Islet of Langerhans (tissue), 1 donor: ENCODE results near the gene MCCC1.
"Not testable (repeated sequence)": the region's sequence is repeated elsewhere in the genome, so short reads cannot be mapped to it uniquely, and the experiment has no call there.

Experiments used
- FAIRE-seq: peaks from one replicate; lab custom pipeline; 2011; peaks lifted over from hg19 to GRCh38; lab: Jason Lieb, UNC

The MCCC1 gene

DNA sequence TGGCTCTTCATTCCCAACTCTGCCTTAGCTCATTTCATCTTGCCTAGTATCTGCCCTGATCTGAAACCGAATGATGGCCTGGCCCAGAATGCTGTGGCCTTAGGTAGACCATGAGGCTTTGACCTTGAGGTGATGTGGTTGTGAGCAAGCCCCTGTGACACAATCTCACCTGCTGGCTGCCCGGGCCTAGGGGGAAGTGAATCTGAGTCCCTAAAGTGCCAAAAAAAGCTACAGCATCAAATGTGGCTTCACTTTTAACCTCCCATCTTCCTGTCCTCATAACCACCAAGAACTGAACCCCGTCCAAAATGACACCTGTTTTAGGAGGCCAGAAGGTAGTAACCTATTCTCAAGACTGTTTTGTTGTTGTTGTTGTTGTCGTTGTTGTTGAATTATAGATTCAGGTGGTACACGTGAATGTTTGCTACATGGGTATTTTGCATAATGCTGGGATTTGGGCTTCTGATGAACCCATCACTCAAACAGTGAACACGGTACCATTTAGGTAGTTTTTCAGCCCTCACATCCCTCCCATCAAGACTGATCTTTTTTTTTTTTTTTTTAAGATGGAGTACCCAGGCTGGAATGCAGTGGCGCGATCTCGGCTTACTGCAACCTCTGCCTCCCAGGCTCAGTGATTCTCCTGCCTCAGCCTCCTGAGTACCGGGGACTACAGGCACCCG is 54.6 kb downstream of the MCCC1 start:
- no peak for FAIRE-seq

DNA sequence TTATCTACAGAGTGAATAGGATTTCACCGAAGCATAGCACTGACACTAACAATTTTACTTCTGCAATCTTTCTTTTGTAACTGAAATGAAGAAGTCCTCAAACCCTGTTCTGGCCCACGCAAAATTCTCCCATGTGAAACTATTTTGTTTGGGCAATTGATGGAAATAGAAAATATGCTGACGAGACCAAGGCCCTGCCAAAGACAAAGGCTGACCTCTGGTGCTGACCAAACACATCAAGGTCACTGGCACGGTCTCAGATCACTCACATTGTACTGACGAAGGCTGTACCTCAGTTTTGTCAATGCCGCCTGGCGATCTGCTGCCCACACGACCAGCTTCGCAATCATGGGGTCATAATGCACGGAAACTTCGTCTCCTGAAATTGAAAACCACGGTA is 60.5 kb downstream of the MCCC1 start:
- no peak for FAIRE-seq

DNA sequence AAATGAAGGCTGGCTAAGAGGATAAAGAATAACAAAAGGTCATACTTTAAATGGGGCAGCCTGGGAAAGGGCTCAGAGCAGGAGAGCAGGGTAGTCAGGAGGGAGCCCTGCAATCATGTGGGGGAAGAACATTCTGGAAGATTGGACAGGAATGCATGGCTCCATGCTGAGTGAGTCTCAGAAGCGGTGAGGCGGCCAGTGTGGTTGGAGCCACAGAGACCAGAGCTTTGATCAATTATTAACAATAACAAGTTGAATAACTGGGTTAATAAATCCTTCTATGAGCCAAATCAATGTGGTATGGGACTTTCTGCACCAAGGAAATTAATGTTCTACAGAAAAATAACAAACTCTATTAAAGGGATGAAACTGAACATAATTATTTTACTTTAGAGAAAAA is 61.1 kb downstream of the MCCC1 start:
- FAIRE-seq = no peak

DNA sequence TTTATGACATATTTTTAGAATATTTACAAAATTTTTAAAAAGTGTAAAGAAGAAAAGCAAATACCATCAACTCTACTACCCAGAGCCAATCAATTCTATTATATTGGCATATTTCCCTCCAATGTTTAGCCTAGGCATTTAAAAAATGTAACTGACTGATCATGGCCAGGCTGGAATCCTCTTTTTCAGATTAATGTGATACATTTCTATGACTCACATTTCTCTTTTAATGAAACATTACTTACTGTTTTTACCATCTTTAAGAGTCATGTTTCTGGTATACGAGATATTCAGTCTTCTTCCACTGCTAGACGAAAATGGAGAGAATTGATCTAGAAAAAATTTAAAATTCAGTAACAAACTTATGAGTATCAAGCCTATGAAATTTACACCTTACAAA is 65.5 kb downstream of the MCCC1 start:
- no peak for FAIRE-seq

DNA sequence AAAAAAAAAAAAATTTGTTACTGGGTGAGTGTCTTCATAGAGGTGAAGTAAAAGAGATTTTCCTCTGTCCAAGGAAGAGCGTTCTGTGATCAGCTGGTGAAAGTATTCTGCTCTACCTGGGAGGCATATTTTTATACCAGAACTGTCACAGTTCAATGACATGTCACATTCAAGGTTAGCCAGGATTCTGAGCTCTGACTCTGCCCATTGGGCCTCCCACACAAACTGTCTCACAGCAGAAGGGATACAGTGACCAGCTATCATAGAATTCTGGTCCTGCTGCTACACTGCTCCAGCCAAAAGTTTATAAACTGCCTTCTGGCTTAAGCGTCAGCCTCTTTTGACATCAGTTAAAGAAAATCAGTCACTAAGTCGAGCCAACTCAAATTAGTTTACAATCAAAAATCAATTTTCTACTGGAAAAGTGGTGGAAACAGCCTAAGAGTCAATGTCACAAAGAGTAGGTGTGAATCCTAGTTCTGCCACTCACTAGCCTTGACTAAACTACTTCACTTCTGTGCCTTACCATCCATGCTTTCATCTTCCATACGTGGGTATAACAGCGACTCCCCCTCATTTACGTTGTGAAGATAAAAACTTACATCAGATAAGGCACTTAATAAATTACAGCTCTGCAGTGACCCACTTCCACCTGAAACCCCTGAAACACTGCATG is 66.3 kb downstream of the MCCC1 start:
- FAIRE-seq = no peak

DNA sequence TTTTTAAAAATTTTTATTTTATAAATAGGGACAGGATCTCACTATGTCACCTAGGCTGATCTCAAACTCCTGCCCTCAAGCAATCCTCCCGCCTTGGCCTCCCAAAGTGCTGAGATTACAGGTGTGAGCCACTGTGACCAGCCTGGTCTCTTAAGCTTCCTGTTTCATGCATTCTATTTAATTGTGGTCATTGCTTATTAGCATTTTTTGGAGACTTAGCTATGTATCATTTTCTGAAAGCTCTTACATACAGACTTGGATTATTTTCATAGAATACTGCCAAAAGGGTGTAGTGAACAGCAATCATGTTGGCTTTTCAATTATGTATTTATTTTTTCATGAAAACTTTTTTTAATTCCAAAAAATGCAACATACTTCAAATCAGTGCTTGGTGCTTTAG is 67.5 kb downstream of the MCCC1 start:
- no peak for FAIRE-seq

DNA sequence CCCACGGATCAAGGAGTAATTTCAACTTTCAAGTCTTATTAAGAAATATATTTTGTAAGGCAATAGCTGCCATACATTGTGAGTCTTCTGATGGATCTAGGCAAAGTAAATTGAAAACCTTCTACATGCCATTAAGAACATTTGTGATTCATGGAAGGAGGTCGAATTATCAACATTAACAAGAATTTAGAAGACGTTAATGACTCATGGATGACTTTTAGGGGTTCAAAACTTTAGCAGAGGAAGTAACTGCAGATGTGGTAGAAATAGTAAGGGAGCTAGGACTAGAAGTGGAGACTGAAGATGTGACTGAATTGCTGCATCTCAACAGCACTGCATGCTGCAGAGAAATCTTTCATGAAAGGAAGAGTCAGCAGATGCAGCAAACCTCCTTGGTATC is 70.9 kb downstream of the MCCC1 start:
- no peak for FAIRE-seq

DNA sequence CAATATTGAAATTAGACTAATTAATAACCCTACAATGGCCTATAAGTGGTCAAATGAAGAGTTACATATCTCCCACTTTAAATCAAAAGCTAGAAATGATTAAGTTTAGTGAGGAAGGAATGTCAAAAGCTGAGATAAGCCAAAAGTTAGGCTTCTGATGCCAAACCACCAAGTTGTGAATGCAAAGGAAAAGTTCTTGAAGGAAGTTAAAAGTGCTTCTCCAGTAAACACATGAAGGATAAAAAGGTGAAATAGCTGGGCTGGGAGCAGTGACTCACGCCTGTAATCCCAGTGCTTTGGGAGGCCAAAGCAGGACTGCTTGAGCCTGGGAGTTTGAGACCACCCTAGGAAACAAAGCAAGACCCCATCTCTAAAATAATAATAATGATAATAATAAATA is 72.0 kb downstream of the MCCC1 start:
- FAIRE-seq = no peak

DNA sequence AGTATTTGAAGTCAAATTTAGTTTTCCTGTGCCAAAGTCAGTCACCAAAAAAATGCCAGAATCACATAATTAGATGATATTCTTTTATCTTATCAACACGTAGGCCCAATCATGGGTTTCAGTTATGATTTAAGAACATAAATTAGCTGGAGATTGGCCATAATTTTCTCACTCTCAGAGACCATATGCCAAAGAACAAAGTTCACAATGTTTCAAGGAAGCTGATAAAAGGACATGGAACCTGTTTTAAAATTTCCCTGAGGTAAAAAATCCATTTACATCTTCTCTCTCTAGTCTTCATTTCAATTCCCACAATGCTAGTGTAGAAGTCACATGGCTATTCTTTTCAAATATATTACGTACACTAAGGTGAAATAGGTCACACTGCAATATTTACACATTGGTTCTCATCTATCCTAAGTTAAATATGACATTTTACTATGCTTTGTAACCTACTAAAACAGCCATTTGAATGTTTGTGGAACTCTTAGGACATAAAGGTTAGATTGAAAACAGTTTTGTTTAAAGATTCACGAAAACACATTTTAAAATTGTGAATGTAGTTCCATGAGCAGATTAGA is 76.3 kb downstream of the MCCC1 start:
- no peak for FAIRE-seq

DNA sequence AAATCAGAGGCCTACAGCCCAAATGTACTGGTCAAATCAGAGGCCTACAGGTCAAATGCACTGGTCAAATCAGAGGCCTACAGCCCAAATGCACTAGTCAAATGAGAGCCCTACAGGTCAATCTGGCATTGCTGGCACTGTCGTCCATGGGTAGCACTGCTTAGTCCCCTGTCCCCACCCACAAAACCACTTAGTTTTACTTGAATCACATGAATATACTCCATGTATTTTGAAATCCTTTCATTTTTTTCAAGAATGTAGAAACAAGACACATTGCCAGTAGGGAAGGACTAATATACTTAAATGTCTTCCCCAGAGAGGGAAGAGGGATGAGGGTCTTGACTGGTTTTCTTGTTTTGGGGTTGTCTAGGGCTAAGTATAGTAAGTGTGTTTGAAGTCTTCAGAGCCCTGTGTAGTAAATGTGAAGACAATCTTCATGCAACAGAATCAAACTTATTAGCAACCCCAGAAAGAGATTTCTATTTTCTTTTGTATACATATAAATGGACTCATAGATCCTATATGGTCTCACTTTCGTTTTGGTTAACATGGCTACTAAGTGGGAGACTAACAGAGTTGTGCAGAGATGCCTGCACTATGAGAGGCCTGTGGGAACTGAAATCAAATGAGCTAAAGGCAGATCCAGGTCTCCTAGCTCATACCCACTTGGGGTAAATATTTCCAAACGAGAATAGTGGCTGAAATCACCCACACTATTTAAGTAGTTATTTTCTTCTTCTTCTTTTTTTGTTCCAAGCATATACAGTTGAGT is 80.7 kb downstream of the MCCC1 start:
- no peak for FAIRE-seq

DNA sequence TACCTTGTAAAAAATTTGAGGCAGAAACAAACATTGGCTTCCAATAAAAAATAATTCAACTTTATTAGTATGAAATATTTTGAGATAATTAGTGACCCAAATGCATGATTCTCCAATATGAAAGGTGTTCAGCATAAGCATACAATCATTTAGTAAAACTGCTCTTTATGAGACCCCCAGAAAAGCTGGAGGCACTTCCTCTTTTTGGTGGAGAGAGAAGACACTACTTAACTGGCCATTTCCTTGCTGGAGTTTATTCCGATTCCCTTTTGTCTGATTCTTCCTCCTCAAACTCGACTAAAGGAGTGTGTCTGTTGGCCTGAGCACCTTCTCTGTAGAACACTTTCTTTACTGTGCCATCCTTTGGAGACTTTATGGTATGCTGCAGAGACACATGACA is 84.1 kb downstream of the MCCC1 start:
- FAIRE-seq = no peak

DNA sequence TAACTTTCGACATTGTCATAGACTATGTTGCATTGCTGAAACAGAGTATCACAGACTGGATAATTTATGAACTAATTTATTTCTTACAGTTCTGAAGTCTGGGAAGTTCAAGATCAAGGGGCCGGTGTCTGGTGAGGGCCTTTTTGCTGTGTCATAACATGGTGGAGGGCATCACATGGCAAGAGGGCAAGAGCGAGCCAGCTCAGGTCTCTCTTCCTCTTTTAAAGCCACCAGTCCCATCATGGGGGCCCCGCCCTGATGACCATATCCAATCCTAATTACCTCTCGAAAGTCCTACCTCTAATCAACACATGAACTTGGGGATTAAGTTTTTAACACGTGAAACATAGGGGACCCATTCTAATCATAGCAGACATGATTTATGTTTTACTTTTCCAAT is 85.4 kb downstream of the MCCC1 start:
- FAIRE-seq = no peak

DNA sequence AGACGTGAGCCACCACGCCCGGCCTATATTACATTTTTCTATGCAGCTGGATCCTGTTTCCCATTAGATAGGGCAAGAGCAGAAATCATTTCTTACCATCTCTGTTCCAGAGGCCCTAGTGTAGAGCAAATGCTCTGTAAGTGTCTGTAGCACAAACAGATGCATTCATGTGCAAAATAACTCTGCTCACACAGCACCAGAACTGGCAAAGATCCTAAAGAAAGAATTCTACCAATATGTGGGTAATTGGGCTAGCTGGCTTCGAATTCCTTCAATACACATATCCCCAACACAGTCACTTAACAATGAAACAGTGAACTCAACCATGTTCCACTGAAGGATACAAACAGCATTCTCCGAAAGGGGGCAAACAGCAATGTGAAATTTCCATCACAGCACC is 86.2 kb downstream of the MCCC1 start:
- no peak for FAIRE-seq

DNA sequence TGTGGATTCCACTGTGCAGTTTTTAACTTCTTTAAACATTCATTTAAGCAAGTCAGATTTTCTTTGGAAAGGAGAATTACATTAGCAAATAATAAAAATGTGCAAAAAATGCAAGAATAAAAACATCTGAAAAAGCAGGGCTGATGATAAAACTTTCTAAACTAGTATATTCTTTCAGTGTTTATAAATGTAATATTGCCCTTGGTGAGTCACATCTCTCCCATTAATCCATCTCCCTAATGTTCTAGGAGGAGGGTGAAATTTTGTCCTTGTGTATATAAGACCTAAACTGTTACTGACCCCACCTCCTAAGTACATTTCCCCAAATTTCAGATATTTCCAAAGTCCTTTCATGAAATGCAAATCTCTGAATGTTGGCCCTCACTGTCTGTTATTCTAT is 90.5 kb downstream of the MCCC1 start:
- FAIRE-seq = no peak

DNA sequence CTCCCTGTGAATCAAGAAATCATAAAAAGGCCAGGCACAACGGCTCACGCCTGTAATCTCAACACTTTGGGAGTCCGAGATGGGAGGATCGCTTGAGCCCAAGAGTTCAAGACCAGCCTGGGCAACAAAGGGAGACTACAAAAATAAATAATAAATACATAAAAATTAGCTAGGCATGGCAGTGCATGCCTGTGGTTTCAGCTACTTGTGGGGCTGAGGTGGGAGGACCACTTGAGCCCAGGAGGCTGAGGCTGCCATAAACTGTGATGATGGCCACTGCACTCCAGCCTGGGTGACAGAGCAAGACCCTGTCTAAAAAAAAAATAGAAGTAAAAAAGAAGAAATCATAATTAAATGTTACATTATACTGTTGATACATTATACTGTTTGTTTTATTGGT is 91.0 kb downstream of the MCCC1 start:
- no peak for FAIRE-seq

DNA sequence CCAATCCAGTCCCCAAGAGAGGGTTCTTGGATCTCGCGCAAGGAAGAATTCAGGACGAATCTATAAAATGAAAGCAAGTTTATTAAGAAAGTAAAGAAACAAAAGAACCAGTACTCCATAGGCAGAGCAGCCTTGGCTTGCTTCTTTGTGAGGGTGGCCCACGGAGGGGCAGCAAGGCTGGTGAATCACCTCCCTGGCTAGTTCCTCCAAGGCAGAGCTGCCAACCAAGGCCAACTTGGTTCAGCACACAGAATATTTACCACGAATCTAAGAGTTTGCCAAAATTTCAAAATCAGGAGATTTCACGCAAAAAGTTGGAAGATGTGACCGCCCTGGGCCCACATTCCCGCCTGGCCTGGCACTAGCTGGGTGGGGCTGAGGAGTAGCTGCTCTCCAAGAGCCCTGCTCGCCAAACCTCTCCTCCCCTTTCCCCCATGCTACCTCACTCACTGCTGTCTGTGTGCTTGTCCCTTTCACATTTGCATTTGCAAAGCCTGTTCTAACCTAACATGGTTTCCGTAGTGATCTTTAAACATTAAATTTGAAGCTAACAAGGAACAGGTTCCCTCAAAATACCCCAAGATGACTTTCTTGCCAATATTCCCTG is 92.8 kb downstream of the MCCC1 start:
- FAIRE-seq = no peak

DNA sequence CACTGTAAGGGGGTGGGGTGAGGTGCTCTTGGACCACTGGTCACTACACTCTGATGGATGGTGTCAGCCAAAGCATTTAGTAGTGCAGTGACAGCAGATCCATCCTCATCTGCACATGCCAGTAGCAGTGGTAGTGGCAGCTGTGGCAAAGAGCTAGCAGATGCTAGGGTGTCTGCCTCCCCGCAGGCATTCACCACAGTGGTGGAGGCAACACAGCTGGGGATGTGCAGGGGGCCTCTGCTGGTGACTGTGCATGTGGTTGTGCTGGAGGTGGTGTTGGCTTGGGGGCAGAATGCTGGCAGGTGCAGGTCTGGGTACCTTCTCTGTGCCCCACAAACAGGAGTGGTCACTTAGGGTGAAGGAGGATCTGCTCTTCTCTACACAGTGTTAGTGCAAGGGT is 99.5 kb downstream of the MCCC1 start:
- FAIRE-seq = no peak

DNA sequence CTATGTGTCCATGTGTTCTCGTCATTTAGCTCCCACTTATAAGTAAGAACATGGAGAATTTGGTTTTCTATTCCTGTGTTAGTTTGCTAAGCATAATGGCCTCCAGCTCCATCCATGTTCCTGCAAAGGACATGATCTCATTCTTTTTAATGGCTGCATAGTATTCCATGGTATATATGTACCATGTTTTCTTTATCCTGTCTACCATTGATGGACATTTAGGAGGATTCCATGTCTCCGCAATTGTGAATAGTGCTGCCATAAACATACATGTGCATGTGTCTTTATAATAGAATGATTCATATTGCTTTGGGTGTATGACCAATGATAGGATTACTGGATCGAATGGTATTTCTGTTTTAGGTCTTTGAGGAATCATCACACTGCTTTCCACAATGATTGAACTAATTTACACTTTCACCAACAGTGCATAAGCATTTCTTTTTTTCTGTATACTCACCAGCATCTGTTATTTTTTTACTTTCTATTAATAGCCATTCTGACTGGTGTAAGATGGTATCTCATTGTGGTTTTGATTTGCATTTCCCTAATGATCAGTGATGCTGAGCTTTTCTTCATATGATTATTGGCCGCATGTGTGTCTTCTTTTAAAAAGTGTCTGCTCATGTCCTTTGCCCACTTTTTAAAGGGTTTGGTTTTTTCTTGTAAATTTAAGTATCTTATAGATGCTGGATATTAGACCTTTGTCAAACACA is 105.7 kb downstream of the MCCC1 start:
- FAIRE-seq = not testable (repeated sequence)

DNA sequence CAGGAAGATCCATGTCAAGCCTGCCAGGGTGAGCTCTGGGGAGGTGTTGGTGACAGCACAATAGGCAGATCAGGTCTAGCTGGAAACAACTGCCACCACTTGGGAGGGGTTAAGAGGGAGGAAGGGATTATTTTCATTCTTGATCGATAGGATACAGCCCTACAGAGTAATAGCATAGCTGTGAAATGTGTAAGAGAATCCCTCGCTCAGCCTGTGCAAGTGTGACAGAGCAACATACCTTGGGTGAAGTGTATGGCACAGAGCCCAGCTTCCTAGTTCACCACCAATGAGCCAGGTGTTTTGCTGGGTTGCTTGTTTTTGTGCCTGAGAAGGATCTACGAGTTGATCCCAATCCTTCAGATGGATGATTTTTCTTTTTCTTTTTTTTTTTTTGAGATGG is 109.7 kb downstream of the MCCC1 start:
- FAIRE-seq = no peak

DNA sequence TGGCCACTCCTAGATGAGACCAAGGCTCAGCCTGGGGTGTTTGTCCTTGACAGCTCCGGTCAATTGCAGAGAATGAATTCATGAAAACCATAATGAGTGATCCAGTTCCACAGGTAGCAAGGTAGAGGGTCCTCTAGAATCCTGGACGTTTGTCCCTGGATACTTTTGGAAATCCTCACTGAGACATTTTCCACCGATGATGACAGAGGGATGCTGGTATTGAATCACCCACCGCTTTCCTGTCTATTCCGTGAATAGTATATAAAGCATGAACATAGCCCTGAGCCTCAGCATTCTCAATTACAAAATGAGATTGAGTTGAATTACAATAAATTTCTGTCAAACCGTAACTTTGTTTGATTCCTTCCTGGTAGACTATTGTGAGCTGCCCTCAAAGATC is 113.3 kb downstream of the MCCC1 start:
- no peak for FAIRE-seq

DNA sequence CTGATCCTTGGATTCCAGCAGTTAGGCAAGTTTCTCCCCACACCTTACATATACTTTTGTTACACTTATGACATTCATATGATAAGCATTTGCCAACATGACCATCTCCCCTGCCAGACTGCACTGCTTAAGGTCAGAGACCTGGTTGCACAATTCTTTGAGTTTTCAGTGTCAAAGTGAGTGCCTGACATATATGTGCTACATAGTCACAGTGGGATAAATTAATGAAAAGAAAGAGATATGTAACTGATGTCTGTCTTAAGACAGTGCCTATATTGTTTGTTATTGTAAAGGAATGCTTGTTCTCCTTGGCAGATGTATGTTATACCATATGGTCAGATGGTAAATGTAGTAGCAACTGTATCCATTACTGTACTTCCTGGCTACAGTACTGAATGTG is 115.4 kb downstream of the MCCC1 start:
- no peak for FAIRE-seq

DNA sequence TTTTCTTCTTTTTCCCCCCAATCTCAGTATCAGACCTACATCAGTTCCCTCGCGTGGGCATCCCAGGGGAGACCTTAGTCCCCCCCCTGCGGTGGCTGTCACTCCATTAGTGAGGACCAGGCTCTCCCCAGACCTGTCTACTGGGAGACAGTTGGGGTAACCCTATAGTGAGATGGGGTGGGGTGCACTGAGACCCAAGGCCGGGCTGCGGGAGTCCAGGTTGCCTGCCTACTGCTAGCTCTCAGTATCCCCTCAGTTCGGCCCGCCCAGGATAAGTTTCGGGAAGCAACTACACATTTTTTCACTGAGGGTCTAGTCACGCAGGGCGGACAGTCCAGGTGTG is 118.3 kb downstream of the MCCC1 start:
- FAIRE-seq = no peak
